AG09309 (cell line): ENCODE measurements around the gene PCYT2.

ENCODE experiments used
- DNase-seq: peaks from one replicate; pipeline ENCODE4 v3.0.0-alpha.2; 2010; ENCODE audit warnings: low read depth
- H3K4me3 ChIP-seq: 2 replicates; pipeline ENCODE4 v1.5.1; 2011; ENCODE audit warnings: mild to moderate bottlenecking, low read depth, low read length, moderate library complexity; ENCODE audit not compliant: control insufficient read depth
- CTCF ChIP-seq: IDR thresholded peaks from 2 replicates; pipeline ENCODE4 v1.5.1; 2011; ENCODE audit warnings: mild to moderate bottlenecking, low read depth, low read length, inconsistent platforms; ENCODE audit not compliant: insufficient read depth, control insufficient read depth; ENCODE audit errors: missing control alignments

PCYT2 gene

GRCh38 chr17:81863123-81863675 lies 48.0 kb downstream of the PCYT2 start:
- no peak for DNase-seq
- no peak overlapping the region for H3K4me3 ChIP-seq
- TF ChIP-seq CTCF, result no peak

DNA sequence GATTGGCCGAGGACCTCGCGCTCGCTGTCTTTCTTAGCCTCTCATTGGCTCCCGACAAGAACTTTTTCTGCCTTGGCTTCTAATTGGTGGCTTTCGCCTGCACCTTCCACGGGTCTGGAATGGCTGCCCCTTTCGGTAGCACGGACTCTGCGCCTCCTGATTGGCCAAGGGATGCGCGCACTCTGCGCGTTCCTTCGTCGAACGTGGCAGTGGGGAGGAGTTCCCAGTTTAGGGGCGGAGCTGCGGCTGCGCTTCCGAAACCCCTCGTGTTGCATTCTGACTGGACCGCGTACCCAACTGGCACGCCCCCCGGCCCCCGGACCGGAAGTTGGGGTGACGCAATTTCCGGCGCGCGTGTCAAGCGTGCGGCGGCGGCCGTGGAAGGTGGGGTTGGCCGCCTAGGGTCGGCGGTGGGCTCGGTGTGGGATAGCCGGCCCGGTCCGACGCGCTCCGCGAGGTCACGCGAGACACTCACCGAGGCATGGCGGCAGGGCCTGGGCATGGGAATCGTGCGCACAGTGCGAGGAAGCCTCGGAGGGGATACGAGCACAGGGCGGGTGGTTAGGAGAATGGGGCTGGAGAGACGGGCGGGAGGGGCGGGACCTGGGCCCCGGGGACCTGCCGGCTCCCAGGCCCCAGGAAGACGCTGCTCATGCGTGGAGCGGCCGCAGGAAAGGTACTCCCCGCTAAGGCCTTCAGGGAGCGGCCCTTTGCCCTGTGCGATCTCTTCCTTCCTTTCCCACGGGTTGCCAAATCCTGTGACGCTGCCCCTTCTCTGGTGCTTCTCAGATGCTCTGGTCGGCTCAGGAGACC lies 50.2 kb downstream of the PCYT2 start:
- H3K4me3 ChIP-seq, result peak overlapping the region; percentile 86
- DNase-seq, result peak; percentile 100
- TF ChIP-seq CTCF, result no peak

DNA sequence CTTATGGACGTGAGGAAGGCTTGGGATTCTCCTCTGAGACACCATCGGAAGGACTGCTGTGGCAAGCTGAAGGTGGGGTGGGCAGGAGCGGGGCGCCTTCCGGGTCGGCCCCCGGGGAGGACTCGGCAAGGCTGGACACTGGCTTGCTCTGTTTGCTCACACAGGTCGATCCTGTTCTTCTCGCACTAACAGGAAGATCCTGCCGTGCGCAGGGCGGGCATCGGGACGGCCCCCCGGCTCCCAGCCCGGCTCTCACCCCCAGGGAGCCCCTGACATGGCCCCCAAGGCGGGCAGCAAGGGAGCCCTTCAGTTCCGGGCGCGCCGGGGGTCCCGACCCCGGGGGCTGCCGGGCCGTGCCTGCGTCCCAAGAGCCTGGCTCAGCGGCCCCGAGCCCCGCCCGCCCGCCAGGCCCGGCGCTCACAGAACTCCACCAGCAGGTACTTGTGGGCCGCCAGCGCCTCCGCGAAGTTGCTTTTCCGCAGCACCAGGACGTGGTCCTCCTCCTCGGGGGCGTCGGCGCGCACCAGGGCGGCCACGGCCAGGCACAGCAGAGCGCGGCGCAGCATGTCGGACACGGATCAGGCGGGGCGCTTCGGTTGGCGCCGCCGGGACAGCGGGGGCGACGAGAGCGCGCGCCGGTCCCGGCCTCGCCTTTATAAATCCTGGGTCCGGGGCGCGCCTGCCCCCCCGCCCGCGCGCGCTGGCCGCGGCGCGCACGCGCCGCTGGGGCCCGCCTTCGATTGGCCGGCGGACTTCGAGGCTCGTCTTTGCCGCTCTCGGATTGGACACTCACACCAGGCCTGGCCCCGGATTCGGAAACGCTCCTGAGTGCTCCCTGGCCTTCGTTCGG lies 51.1 kb downstream of the PCYT2 start, which contains the start of gene P4HB:
Gene P4HB, minus strand, starts transcription at position 630 of the 850 bp plus-strand sequence. Its CDS starts 64 bp downstream, at position 566.
- no peak for DNase-seq
- peak within 1 kb of the TSS; percentile 86 for H3K4me3 ChIP-seq
- TF ChIP-seq CTCF, result no peak

DNA sequence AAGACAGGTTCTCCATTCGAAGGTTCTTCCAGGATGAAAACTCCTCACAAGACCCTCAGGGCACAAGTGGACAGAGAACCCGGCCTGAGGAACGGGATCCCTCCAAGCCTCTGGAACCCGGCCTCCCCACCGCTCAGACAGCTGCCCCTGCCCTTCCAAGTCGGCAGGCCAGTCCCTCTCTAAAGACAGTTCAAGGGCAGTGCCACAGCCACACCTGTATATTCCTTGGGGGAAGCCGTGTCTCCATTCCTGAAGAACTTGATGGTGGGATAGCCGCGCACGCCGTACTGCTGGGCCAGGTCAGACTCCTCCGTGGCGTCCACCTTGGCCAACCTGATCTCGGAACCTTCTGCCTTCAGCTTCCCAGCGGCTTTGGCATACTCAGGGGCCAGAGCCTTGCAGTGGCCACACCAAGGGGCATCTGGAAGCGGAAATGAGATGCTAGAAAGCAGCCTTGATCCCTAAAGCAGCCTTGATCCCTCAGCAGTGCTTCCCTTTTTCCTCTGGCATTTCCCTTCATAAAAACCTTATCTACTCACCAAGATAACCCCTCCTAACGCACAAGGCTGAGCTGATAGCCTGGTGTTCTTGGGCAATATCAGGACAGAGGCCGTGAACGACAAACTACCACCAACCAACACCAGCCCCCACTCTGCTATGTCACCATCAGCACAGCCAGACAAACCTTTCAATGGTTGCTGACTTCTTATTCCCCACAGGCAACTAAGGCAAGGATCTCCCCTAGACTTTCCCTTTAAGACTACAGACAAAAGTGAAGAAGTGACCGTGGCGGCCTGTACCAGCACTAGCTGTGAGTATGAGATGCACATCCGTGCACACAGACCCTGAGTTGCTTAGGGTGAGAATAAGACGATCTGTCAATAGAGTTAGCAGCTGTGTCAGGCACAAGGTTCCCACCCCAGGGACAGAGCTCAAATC lies 52.0 kb downstream of the PCYT2 start:
- no peak for DNase-seq
- no peak for TF ChIP-seq CTCF
- H3K4me3 ChIP-seq, result peak overlapping the region; percentile 85

- peak overlapping the region; percentile 85 for H3K4me3 ChIP-seq
These were observed 52.8 kb downstream of the PCYT2 start for GRCh38 chr17:81858170-81858966.

More at GRCh38 chr17:81858170-81858966, 52.8 kb downstream of the PCYT2 start:
- no peak for TF ChIP-seq CTCF
- no peak for DNase-seq
